ENCODE results near the gene TBC1D22B.
"Not testable (repeated sequence)": the region's sequence is repeated elsewhere in the genome, so short reads cannot be mapped to it uniquely, and the experiment has no call there.

TBC1D22B gene

GRCh38 chr6:37319156-37319555 lies 61.6 kb downstream of the TBC1D22B start:
- in situ Hi-C loops (cut with MboI; ENCODE audit: low sequenced_read_pairs): no loop called here

GRCh38 chr6:37319856-37320480 lies 62.4 kb downstream of the TBC1D22B start:
- in situ Hi-C loops (cut with MboI; ENCODE audit: low sequenced_read_pairs): no loop called here

GRCh38 chr6:37320646-37321045 lies 63.1 kb downstream of the TBC1D22B start:
- in situ Hi-C loops (cut with MboI; ENCODE audit: low sequenced_read_pairs): no loop called here

GRCh38 chr6:37321101-37321500 lies 63.5 kb downstream of the TBC1D22B start:
- in situ Hi-C loops (cut with MboI; ENCODE audit: low sequenced_read_pairs): no loop called here

- in situ Hi-C loops (cut with MboI; ENCODE audit: low sequenced_read_pairs): no loop called here
These were observed 64.2 kb downstream of the TBC1D22B start for GRCh38 chr6:37321516-37322415.

- in situ Hi-C loops (cut with MboI; ENCODE audit: low sequenced_read_pairs): no loop called here
These were observed 66.0 kb downstream of the TBC1D22B start for GRCh38 chr6:37323580-37323979.

GRCh38 chr6:37324131-37325033 lies 66.8 kb downstream of the TBC1D22B start:
- in situ Hi-C loops (cut with MboI; ENCODE audit: low sequenced_read_pairs): no loop called here

- in situ Hi-C loops (cut with MboI; ENCODE audit: low sequenced_read_pairs): not testable (repeated sequence)
These were observed 72.8 kb downstream of the TBC1D22B start for GRCh38 chr6:37330345-37330744.

GRCh38 chr6:37331047-37331446 lies 73.5 kb downstream of the TBC1D22B start:
- in situ Hi-C loops (cut with MboI; ENCODE audit: low sequenced_read_pairs): no loop called here

GRCh38 chr6:37332894-37333293 lies 75.3 kb downstream of the TBC1D22B start:
- in situ Hi-C loops (cut with MboI; ENCODE audit: low sequenced_read_pairs): no loop called here

GRCh38 chr6:37334047-37334446 lies 76.5 kb downstream of the TBC1D22B start:
- in situ Hi-C loops (cut with MboI; ENCODE audit: low sequenced_read_pairs): no loop called here

- in situ Hi-C loops (cut with MboI; ENCODE audit: low sequenced_read_pairs): not testable (repeated sequence)
These were observed 80.7 kb downstream of the TBC1D22B start for GRCh38 chr6:37338317-37338716.

- in situ Hi-C loops (cut with MboI; ENCODE audit: low sequenced_read_pairs): no loop called here
These were observed 81.2 kb downstream of the TBC1D22B start for GRCh38 chr6:37338745-37339255.

GRCh38 chr6:37339741-37340638 lies 82.4 kb downstream of the TBC1D22B start:
- in situ Hi-C loops (cut with MboI; ENCODE audit: low sequenced_read_pairs): no loop called here

GRCh38 chr6:37340639-37340943 lies 83.0 kb downstream of the TBC1D22B start:
- in situ Hi-C loops (cut with MboI; ENCODE audit: low sequenced_read_pairs): no loop called here

- in situ Hi-C loops (cut with MboI; ENCODE audit: low sequenced_read_pairs): no loop called here
These were observed 85.7 kb downstream of the TBC1D22B start for GRCh38 chr6:37343248-37343647.

- in situ Hi-C loops (cut with MboI; ENCODE audit: low sequenced_read_pairs): no loop called here
These were observed 86.7 kb downstream of the TBC1D22B start for GRCh38 chr6:37344308-37344707.

GRCh38 chr6:37345804-37346203 lies 88.2 kb downstream of the TBC1D22B start:
- in situ Hi-C loops (cut with MboI; ENCODE audit: low sequenced_read_pairs): not testable (repeated sequence)

GRCh38 chr6:37347177-37347576 lies 89.6 kb downstream of the TBC1D22B start:
- in situ Hi-C loops (cut with MboI; ENCODE audit: low sequenced_read_pairs): no loop called here

- in situ Hi-C loops (cut with MboI; ENCODE audit: low sequenced_read_pairs): no loop called here
These were observed 90.1 kb downstream of the TBC1D22B start for GRCh38 chr6:37347670-37348111.
